Inflammatory macrophage treated with lipopolysaccharide for 4 hours (primary cell): ENCODE results near the gene NAA35.
"Not testable (repeated sequence)": the region's sequence is repeated elsewhere in the genome, so short reads cannot be mapped to it uniquely, and the experiment has no call there.

Experiments
- DNase-seq: peaks from one replicate; pipeline ENCODE4 v3.0.0-alpha.2; 2020

Gene NAA35

DNA sequence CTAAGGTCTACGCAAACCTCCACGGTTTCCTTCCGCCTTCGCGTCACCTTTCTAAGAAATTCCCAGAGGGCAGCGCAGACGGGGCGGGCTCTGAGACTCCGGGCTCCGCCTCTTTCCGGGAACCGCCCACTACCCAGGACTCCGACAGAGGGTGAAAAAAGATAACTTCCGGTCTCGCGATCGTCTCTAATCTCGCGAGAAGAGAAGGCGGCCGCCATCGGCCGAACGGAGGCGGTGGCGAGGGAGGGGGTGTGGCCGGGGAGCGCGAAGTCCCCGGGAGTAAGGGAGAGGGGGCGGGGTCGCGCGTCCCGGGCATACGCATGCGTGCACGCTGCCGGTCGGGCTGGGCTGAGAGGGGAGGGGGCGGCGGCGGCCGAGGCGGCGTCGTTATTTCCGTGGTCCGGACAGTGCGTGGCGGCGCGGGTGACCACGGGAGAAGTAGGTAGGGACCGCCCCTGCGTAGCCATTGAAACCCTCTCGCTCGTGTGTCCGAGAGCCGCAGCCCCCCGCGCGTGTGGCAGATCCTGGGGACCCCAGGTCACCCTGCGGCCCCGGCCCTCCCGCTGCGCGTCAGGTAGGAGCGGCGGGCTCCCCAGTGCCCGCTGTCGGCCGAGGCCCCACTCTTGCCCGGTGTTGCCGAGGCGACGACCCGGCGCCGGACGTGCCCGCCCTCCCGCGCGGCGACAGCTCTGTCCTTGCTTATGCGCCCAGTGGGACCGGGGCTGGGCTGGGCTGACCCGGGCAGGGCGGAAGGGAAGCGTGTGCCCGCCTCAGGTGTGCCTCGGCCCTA is at the start of gene NAA35:
Gene NAA35, plus strand, starts transcription at position 315 of the 790 bp plus-strand sequence. CDS start 1,014 bp downstream, outside the sequence.
- DNase-seq = peak; percentile 99

DNA sequence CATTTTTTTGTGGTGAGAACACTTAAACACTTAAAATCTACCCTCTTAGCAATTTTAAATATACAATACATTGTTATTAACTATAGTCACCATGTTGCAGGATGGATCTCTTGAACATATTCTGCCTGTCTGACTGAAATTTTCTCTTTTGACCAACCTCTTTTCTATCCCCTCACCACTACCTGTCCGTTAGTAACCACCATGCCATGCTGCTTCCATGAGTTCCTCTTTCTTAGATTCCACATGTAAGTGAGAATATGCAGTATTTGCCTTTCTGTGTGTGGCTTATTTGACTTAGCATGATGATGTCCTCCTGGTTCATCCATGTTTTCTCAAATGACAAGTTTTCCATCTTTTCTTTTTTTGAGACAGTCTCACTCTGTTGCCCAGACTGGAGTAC is 48.5 kb upstream of the NAA35 start:
- no peak for DNase-seq

DNA sequence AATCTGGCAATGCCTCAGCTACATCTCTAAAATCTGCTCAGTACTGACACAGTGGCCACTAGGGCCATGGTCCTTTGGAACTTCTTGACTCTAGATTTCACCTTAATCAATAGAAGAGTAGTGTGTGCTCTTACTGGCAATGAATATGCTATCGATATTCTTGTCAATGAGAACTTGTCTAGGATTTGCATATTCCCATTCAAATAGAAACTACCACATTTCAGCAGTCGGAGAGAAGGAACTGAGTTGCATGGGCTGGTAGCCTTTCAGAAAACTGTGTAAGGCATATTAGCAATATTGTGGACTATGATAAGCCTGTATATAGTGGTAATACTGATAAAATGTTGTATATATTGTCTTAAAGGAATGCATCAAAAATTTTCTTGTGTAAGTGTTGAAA is 45.3 kb upstream of the NAA35 start:
- no peak for DNase-seq

DNA sequence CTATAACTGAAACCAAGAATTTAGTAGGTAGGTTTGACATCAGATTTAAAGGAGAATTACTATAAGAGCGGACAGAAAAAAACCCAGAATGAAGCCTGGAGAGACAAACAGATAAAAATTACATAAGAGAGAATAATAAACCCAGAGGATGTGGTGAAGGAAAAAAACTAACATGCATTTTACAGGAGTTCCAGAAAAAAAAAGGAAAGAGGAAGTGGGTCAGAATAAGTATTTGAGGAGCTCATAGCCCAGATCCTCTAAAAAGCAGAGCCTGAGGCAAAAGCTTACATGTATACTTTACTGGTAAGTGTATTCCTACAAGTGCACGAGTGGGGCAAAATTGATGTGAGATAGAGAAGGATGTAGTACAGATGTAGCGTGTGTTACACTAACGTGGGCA is 43.1 kb upstream of the NAA35 start:
- no peak for DNase-seq

DNA sequence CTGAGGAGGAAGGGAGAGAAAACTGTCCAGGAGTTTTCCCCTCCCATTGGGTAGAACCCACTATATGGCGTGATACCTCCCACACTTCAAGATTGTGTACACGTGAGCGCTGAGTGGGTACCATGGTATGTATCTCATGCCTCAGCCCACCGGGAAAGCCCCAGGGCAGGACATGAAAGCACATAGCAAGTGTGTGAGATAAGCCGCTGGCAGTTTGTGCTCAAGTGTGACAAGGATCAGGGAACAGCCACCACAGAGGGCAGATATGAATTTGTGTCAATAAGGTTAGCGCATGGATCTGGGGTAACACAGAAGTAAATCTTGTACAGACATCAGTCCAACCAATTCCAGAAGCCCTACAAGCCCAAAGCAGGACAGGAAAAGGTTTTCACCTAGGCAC is 42.6 kb upstream of the NAA35 start:
- no peak for DNase-seq

DNA sequence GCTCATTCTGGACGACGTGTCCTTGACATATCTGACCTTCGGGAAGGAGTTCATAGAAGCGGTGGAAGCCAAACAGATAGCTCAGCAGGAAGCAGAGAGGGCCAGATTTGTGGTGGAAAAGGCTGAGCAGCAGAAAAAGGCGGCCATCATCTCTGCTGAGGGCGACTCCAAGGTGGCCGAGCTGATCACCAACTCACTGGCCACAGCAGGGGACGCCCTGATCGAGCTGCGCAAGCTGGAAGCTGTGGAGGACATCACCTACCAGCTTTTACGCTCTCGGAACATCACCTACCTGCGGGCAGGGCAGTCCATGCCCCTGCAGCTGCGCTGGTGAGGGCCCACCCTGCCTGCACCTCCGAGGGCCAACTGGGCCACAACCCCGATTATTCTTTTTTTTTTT is 41.6 kb upstream of the NAA35 start:
- no peak for DNase-seq

DNA sequence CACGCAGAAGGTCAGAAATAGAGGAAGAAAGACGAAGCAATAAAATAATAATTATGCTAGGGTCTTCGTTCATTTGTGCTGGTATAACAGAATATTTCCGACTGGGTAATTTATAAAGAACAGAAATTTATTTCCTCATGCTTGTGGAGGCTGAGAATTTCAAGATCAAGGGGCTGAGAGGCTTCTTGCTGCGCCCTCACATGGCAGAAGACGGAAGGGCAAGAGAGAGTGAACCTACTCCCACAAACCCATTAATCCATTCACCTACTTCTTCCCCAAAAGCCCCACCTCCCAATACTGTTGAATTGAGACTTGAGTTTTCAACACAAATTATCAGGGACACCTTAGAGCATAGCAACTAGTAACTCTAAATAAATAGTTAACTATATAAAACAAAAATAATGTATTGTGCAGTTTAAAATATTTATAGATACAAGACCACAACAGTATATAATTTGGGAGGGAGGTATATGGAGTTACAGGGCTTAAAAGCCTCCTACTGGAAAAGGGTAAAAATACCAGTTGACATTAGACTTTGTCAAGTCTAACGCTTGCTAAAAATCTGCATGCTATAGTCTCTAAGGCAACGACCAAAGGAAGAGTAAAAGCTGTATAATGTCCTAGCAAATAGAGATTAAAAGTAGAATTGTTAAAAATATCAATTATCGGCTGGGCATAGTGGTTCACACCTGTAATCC is 40.3 kb upstream of the NAA35 start:
- DNase-seq = peak; percentile 45

DNA sequence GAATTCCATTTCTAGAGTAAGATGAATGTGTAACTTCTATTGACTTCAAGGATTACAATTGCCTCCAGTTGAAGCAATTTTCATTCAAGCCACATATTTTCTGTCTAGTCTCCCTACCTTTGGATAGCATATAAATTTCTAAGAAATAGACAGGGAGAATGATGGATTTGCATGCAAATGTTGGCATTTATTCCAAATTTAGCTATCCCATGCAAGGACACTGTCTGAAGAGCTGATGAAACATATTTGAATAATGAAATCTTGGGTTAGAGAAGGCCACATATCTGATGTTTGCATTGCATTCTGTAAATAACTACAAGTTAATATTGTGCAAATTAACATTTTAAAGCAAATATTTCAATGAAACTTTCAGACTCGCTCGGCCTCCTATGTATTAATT is 36.0 kb upstream of the NAA35 start:
- DNase-seq = no peak

DNA sequence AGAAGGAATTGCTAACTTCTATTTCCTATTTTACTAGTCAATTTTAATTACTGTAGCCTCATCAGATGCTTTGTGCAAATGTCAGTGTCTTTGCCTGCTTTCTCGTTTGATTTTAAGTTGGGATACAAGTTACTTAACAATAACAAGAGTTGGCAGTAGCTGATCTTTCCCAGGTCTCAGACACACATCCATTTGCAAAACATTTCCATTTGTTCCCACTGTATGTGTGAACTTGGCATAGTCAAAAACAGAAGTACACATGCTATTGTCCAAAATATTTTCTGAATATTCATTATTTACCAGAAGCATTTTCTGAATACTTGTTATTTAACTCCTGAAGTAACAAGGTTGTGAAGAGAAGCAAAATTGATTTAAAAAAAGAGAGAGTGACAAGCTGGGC is 35.0 kb upstream of the NAA35 start:
- DNase-seq = no peak

DNA sequence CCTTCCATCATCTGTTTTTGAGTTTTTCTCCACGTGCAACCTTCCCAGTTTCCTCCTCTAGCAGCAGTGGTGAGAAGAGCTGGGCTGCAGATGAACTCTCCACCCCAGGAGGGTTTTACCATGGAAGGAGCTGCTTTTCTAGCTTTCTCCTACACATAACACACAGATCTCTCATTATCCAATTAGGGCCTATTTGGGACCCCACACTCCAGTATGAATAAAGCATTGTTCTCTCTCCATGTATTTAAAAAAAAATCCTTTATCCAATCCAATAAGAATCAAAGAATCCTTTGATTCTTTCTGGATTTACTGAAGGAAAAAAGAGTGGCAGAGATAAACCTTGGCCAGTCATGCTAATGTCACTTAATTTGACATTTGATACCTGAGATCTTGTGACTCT is 31.6 kb upstream of the NAA35 start:
- no peak for DNase-seq

DNA sequence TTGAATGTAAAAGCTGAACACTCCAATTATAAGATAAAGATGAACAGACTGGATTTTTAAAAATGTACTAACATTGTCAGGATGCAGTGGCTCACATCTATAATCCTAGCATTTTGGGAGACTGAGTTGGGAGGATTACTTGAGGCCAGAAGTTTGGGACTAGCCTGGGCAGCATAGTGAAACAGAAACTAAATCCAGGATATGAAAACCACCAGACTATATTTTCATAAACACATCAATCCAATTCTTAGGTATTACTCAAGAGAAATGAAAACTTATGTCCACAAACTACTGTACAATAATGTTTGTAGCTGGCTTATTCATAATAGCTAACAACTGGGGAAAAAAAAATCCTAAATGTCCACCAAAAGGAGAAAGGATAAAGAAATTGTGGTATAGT is 26.8 kb upstream of the NAA35 start:
- DNase-seq = peak; percentile 30

DNA sequence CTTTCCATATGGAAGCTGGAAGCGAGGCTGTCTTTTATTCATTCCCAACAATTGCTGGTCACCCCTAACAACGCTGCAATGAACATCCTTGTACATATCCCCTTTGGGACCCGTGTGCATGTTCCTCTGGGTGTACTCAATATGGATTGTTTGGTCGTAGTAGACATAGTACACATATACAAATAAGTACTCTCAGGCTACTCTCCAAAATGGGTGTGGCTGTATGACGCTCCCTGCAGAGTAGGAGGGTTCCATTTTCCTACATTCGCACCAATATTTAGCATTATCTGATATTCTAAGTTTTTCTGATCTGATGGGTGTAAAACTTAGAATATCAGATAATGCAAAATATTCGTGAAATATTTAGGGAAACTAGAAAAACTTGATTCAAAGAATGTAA is 23.2 kb upstream of the NAA35 start:
- DNase-seq = no peak

DNA sequence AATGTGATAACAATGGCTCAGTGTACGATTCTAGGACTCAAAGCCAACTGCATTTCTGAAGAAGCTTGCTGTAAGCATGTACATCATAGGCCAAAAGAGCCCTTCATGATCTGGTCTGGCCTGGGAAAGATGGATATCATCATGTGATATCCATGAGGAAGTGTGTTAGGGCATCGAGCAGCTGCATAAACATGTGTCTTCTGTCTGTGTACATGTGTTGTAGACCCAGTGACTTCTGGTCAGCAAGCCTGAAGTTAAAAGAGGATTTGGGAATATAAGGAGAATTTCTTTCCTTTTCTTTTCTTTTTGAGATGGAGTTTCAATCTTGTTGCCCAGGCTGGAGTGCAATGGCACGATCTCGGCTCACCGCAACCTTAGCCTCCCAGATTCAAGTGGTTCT is 15.5 kb upstream of the NAA35 start:
- no peak for DNase-seq

DNA sequence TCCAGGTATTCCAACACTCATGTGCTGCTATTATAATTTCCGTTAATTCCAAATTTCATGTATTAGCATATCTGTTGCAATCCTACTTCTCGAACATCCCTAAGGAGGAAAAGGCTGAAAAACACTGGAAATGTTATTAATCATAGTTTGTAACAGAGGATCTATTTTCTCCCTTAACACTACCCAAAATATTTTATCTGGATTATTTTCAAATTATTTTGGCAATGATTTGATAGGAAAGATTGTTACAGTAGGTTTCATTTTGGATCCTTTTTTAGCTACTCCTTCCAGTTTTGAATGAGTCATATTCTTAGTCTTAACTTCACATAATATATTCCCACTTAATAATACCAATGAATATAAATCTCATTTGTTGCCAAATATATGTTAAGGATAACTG is 13.9 kb upstream of the NAA35 start:
- no peak for DNase-seq

DNA sequence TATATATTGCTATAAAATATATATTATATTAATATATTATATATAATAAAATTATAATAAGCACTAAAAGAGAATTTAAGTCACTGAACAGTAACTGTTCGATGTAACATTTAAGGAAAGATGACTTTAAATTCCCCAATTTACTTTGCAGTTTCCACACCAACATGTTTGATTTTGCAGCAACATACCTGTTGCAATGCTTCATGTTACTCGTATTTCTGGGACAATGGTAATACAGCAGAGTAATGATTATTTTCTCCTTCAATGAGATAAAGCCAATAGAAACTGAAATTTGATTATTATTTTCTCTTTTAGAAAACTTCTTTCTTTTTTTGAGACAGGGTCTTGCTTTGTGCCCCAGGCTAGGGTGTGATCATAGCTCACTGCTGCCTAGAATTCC is 9.5 kb upstream of the NAA35 start:
- no peak for DNase-seq

DNA sequence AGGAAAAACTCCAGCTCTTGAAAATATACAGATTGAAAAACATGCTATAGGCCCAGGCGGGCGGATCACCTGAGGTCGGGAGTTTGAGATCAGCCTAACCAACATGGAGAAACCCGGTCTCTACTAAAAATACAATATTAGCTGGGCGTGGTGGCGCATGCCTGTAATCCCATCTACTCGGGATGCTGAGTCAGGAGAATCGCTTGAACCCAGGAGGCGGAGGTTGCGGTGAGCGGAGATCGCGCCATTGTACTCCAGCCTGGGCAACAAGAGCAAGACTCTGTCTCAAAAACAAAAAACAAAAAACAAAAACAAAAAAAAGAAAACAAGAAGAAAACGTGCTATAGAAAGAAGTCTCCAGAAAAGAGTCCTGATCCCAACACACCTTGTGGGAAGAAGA is 5.0 kb upstream of the NAA35 start:
- DNase-seq = not testable (repeated sequence)

DNA sequence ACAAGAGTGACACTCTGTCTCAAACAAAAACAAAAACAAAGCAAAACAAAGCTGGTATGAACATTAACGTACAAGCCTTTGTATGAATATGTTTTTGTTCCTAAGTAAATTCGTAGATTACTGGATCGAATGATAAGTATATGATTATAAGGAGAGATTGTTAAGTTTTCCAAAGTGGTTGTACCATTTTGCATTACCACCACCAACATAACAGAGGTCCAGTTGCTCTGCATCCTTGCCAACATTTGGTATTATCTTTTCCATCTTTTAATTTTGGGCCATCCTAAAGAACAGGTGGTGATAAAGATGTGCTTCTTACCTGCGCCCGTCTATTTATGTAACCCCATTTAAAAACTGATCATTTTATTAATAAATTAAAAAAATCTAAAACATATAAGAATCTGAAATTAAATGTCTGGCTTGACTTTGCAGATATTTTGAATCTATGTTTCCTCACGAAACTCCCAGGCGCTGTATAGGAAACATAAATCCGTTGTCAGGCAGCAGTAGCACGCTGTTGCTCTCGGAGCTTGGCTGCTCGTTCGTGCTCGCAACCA is 593 bp upstream of the NAA35 start:
- DNase-seq = no peak

DNA sequence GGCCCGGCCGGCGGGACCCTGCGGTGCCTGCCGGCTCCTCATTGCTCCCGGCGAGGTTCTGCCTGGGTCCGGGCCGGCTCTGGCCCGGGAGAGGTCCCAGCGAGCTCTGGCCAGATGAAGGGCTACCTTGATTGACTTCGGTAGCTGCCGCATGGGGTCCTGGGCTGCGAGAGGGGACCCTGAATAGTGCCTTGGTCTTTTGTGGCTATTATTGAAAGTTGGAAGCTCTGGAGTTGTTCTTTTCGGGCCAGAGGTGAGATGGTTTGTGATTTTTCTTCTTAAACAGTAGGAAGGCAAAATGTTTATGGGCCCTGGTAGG is 635 bp downstream of the NAA35 start:
- DNase-seq = no peak

DNA sequence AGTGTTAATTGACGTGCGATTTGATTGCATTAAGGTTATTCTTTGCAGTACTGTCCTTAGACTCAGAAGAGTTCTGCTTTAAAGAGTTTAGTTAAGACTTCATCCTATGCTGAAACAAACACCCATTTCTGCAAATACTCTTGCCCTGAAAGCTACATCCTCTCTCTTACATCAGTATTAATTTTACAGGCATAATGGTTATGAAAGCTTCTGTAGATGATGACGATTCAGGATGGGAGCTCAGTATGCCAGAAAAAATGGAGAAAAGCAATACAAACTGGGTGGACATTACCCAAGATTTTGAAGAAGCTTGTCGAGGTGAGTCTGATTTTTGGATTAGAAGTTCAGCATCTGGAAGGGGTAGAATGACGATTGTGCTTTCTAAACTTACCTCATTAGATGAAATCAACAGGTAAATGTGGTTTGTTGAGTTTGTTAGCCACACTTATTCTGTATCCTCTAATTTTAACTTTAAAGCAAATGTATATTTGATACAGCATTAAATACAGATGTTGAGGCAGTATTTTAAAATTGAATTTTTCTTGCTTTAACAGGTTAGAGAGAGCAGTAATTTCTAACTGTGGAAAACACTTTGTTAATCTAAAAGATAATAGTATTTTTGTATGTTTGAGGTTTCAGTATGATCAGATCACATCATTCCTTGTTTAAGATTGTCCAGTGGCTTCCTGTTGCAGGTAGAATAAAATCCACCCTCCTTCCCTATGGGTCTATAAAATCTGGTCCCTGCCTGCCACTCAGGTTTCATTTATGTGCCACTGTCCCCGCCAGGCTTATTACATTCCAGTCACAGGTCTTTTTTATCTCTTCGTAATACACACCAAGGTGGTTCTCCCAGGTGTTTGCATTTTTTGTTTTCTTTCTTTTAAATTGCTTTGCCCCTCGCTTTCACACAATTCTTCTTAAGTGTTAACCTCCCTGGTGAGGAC is 1.3 kb downstream of the NAA35 start:
- DNase-seq = peak; percentile 25

DNA sequence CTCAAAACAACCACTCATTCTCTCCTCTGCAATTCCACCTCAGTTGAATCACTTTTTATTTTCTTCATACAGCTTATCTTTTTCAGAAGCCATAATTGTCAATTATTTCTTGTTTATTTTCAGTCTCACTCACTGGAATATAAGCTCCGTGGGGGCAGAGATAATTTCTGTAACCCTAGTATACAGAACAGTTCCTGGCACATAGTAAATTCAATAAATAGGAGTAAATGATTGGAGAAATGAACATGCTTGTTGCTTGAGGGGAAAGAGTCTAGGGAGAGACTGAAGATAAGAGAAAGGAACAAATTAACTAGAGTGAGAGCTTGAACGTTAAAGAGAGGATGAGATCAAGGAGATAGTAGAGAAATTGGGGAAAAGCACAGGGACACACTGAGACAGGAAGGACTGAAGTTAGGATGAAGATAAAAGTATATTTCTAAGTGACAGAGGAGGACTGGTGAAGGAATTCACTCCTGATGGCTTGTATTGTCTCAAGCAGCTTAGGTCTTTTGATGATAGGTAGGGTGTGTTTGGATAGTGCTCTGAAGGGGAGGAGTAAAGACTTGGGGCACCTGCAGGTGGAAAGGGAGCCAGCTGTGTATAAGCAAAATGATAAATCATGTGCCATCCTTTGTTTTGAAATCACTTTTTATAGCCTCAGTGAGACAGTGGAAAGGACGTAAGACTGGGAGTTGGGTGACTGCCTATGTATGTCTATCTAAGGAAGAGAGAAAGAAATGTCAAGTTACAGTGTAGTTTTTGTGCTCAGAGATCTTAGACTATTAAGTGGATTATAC is 2.2 kb downstream of the NAA35 start:
- DNase-seq = no peak

DNA sequence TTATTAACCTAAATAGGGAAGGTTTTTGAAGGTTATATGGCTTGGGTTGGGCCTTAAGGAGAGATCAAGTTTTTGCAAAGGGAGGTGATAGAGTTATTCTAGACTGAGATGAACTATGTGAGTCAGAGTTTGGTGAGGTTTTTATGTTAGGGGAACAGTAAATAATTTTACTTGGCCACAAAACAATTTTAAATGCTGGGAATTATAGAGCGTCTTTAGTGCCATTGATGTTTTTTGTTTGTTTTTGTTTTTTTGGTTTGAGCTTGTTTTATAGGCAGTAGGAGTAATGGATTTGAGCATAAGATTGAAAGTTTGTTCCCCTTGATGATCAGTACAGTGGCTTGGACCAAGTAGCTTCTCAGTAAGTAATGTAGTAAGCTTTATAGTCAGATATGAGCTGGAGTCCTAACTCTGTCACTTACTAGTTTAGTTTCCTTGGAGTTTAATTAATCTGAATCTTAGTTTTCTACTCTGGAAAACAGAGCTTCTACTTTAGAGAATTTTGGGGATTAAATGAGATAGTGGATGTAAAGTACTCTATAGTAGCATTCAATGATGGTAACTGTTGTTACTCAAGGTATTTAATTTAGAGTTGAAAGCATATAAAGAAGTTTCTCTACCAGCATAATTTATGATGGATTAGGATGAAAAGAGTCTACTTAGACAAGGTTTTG is 2.9 kb downstream of the NAA35 start:
- DNase-seq = no peak

DNA sequence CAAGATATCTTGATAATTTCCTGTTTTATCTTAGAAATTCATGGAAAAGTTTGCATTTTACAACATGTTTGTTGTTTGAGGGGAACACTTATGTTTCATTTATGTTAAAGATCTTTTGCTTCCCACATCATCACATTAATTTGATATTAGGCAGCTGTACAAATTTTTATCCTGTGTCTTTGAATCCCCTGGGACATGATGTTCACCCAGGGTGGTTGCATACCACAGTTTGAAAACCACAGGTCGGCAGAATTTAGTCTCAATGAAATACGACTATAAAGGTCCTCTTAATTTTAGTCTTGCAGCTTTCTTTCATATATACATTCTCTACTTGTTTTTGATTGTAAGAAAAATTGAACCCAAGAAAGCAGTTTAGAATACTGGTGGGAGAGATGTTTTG is 3.7 kb downstream of the NAA35 start:
- DNase-seq = no peak
